HL-60 (cell line): Measurements from ENCODE around the gene GPRC6A.

Source experiments
- DNase-seq, 2 experiments: peaks; one replicate each; pipeline ENCODE4 v3.0.0-alpha.2; 2010 to 2020; ENCODE audit warnings: low read depth in 1 of 2, low spot score in 1 of 2
- H3K27ac ChIP-seq: fragments of 250-450 bp; sonication (Bioruptor Pico); replicated peaks from 2 replicates; pipeline ENCODE4 v1.5.1; 2020; ENCODE audit warnings: mild to moderate bottlenecking, moderate library complexity
- H3K27me3 ChIP-seq: fragments of 250-450 bp; sonication (Bioruptor Pico); 2 replicates; pipeline ENCODE4 v1.5.1; 2021; ENCODE audit warnings: mild to moderate bottlenecking, moderate library complexity; ENCODE audit not compliant: insufficient read depth, poor library complexity, severe bottlenecking
- H3K4me3 ChIP-seq: replicated peaks from 2 replicates; pipeline ENCODE4 v1.5.1; 2011; ENCODE audit warnings: mild to moderate bottlenecking, control low read depth, low read length; ENCODE audit not compliant: insufficient read depth
- GABPA ChIP-seq: IDR thresholded peaks from 2 replicates; pipeline ENCODE4 v1.6.1; 2012; ENCODE audit warnings: low read depth
- POLR2AphosphoS5 ChIP-seq: IDR thresholded peaks from 2 replicates; pipeline ENCODE4 v1.6.1; 2012; ENCODE audit warnings: low read depth
- SPI1 ChIP-seq: IDR thresholded peaks from 2 replicates; pipeline ENCODE4 v1.6.1; 2012; ENCODE audit warnings: low read depth, mild to moderate bottlenecking, borderline replicate concordance
- TF ChIP-seq, protein P1 (sequence below): IDR thresholded peaks from 2 replicates; pipeline ENCODE4 v1.6.1; 2012; ENCODE audit warnings: low read depth; ENCODE audit not compliant: insufficient replicate concordance
- TF ChIP-seq, protein P2 (sequence below): IDR thresholded peaks from one replicate; pipeline ENCODE4 v1.5.1; 2011; ENCODE audit warnings: low read length, control low read depth, inconsistent platforms; ENCODE audit not compliant: insufficient read depth

The GPRC6A gene

DNA sequence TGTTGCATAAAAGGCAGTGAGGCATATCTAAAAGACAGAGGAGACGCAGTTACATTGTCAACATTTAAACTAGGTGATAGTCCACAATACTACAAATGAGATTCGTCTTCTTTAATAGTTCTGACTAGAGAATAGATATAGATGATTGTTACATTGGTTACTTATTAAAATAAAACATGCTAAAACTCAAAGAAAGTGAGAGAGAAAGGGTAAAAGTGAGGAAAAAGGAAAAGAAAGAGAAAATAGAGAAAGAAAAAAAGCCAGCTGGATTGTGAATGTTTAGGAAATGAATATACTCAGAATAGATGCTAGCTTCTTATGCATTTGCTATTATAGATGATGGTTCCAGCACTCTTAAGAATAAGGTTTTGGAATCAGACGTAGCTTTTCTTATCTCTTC, 35.7 kb downstream of the GPRC6A start:
- H3K27me3 ChIP-seq, result no peaks in the 10 kb centered on the region
- H3K4me3 ChIP-seq, result no peak overlapping the region
- TF ChIP-seq, protein P1, sequence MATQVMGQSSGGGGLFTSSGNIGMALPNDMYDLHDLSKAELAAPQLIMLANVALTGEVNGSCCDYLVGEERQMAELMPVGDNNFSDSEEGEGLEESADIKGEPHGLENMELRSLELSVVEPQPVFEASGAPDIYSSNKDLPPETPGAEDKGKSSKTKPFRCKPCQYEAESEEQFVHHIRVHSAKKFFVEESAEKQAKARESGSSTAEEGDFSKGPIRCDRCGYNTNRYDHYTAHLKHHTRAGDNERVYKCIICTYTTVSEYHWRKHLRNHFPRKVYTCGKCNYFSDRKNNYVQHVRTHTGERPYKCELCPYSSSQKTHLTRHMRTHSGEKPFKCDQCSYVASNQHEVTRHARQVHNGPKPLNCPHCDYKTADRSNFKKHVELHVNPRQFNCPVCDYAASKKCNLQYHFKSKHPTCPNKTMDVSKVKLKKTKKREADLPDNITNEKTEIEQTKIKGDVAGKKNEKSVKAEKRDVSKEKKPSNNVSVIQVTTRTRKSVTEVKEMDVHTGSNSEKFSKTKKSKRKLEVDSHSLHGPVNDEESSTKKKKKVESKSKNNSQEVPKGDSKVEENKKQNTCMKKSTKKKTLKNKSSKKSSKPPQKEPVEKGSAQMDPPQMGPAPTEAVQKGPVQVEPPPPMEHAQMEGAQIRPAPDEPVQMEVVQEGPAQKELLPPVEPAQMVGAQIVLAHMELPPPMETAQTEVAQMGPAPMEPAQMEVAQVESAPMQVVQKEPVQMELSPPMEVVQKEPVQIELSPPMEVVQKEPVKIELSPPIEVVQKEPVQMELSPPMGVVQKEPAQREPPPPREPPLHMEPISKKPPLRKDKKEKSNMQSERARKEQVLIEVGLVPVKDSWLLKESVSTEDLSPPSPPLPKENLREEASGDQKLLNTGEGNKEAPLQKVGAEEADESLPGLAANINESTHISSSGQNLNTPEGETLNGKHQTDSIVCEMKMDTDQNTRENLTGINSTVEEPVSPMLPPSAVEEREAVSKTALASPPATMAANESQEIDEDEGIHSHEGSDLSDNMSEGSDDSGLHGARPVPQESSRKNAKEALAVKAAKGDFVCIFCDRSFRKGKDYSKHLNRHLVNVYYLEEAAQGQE, result no peak
- TF ChIP-seq POLR2AphosphoS5 (no peak), GABPA (no peak), SPI1 (no peak)
- TF ChIP-seq, protein P2, sequence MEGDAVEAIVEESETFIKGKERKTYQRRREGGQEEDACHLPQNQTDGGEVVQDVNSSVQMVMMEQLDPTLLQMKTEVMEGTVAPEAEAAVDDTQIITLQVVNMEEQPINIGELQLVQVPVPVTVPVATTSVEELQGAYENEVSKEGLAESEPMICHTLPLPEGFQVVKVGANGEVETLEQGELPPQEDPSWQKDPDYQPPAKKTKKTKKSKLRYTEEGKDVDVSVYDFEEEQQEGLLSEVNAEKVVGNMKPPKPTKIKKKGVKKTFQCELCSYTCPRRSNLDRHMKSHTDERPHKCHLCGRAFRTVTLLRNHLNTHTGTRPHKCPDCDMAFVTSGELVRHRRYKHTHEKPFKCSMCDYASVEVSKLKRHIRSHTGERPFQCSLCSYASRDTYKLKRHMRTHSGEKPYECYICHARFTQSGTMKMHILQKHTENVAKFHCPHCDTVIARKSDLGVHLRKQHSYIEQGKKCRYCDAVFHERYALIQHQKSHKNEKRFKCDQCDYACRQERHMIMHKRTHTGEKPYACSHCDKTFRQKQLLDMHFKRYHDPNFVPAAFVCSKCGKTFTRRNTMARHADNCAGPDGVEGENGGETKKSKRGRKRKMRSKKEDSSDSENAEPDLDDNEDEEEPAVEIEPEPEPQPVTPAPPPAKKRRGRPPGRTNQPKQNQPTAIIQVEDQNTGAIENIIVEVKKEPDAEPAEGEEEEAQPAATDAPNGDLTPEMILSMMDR, result no peak
- DNase-seq, result no peak
- H3K27ac ChIP-seq, result no peak overlapping the region

DNA sequence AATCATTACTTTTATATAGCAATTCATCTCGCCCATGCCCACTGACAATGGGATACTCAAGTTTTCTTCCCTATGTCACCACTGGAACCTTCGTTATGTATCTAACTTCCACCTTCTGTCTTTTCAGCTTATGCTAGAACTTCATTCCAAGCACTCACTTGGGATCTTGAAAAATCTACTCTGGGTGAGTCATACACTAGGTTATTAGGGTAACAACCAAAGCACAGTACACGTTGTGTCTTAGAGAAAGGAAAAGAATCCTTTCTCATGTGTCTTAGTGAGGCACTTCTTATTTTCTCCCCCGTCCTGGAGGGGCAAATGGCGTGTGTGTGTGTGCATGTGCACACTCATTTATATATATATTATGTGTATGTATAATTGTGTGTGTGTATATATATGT, 45.0 kb downstream of the GPRC6A start:
- DNase-seq, result no peak
- TF ChIP-seq, protein P1, result no peak
- TF ChIP-seq POLR2AphosphoS5, result no peak
- TF ChIP-seq, protein P2, result no peak
- no peak for TF ChIP-seq GABPA
- TF ChIP-seq SPI1, result no peak
- H3K27ac ChIP-seq, result no peak overlapping the region
- peaks cover 6% of the 10 kb centered on the region for H3K27me3 ChIP-seq
- no peak overlapping the region for H3K4me3 ChIP-seq

DNA sequence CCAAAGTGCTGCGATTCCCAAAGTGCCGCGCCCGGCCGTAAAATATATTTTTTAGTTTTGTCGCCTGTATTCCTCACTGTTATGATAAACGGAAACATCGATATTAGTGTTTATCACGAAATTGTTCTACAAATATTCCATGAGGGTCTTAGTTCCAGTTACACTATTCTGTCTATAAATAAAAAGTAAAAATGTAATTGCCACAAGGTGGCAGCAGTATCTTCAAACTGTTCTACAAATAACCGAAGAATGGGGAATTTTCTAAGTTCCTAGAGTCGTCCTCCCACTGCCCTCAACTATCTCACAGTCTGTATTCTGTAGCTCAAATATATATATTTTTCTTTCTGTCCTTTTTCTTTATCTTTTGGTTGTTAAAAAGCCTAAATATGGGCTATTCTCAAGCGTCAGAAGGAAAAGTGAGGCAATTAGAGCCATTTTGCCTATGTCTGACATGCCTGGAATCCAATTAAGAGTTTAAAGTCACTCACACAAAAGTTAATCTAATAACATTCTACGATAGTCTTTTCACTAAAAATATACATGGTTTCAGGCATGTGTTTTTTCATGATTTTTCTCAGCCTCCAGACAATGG, 49.2 kb downstream of the GPRC6A start:
- TF ChIP-seq GABPA, result no peak
- TF ChIP-seq, protein P2, result peak; percentile 16
- no peak for DNase-seq
- H3K27ac ChIP-seq, result no peak overlapping the region
- H3K27me3 ChIP-seq, result peaks cover 6% of the 10 kb centered on the region
- H3K4me3 ChIP-seq, result no peak overlapping the region

DNA sequence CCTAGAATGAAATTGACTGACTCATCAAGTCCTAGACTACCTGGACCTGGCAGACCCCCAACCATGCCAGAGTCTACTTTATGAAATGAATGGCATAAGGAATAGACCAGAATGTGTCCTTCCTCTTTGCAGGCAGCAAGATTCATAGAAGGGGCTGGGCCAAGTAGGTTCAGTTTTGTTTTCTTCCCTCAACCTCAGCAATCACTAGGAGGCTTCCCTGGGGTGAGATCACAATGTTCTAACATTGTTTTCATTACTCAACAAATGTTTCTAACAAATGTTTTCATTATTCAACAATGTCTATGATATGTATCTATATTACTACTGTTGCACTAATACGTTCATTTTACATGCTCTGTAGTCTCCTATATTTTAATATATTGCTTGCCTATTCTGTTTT, 55.0 kb downstream of the GPRC6A start:
- Histone ChIP-seq H3K27ac (no peak overlapping the region), H3K27me3 (peaks cover 2% of the 10 kb centered on the region), H3K4me3 (no peak overlapping the region)
- DNase-seq, result no peak
- TF ChIP-seq, protein P1, result no peak
- TF ChIP-seq SPI1 (no peak), POLR2AphosphoS5 (no peak), GABPA (no peak)
- TF ChIP-seq, protein P2, result no peak
